PC-9 (cell line): ENCODE data around the gene PSME3IP1.

Experiments used
- EZH2 ChIP-seq: fragments of 200-600 bp; sonication (generic); IDR thresholded peaks from 2 replicates; pipeline ENCODE4 v1.8.0; 2017; ENCODE audit warnings: antibody characterized with exemption, low read depth
- TF ChIP-seq, protein P1 (sequence below): fragments of 200-600 bp; sonication (generic); conservative IDR thresholded peaks from 2 replicates; pipeline ENCODE4 v1.6.1; 2017; ENCODE audit warnings: mixed run types, antibody characterized with exemption, mild to moderate bottlenecking, moderate library complexity

GRCh38 chr16:57204675-57205074, 18.8 kb upstream of the PSME3IP1 start:
- TF ChIP-seq, protein P1, sequence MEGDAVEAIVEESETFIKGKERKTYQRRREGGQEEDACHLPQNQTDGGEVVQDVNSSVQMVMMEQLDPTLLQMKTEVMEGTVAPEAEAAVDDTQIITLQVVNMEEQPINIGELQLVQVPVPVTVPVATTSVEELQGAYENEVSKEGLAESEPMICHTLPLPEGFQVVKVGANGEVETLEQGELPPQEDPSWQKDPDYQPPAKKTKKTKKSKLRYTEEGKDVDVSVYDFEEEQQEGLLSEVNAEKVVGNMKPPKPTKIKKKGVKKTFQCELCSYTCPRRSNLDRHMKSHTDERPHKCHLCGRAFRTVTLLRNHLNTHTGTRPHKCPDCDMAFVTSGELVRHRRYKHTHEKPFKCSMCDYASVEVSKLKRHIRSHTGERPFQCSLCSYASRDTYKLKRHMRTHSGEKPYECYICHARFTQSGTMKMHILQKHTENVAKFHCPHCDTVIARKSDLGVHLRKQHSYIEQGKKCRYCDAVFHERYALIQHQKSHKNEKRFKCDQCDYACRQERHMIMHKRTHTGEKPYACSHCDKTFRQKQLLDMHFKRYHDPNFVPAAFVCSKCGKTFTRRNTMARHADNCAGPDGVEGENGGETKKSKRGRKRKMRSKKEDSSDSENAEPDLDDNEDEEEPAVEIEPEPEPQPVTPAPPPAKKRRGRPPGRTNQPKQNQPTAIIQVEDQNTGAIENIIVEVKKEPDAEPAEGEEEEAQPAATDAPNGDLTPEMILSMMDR: no peak
- TF ChIP-seq EZH2: no peak
